Endothelial cell of umbilical vein (primary cell): ENCODE measurements around the gene CDKL4. TPM values are rescaled to one million over a fixed set of nuclear protein-coding genes. Genes with fewer than 3 reads are reported as not detected.

Experiments used
- BruUV-seq: library from RNA; stranded (reverse); fragments of 400-500 nt; replicated peaks from 2 replicates; lab custom pipeline; 2021; lab: Mats Ljungman, UMichigan
- CTCF ChIA-PET: fragments of 300-600, 350-600 bp; sonication (Branson Sonifier 250); formaldehyde crosslinking; loops from one replicate; lab custom pipeline; 2021; ENCODE audit warnings: antibody characterized with exemption, inconsistent platforms; lab: Charles Lee
- POLR2A ChIA-PET: fragments of 300-600, 350-600 bp; sonication (Branson Sonifier 250); formaldehyde crosslinking; loops from one replicate; lab custom pipeline; 2021; ENCODE audit warnings: antibody characterized with exemption, inconsistent platforms; lab: Charles Lee
- DNase-seq: peaks from one replicate; pipeline ENCODE4 v3.0.0-alpha.2; 2011; ENCODE audit warnings: low read depth, low spot score
- FAIRE-seq: peaks from 2 replicates; lab custom pipeline; 2011; peaks lifted over from hg19 to GRCh38; lab: Jason Lieb, UNC
- H2AFZ ChIP-seq: 2 replicates; pipeline ENCODE4 v1.6.0; 2012; ENCODE audit warnings: low read depth, low read length, control low read depth, inconsistent platforms
- H3K27ac ChIP-seq: 2 replicates; pipeline ENCODE4 v1.5.1; 2011; ENCODE audit warnings: low read depth, mild to moderate bottlenecking, control low read depth, low read length, moderate library complexity; ENCODE audit not compliant: insufficient read depth
- H3K27me3 ChIP-seq, 2 experiments: 2 replicates each; pipeline versions ENCODE4 v1.6.0 to v1.6.1; 2011; ENCODE audit warnings: low read length in 2 of 2, mixed read lengths in 1 of 2; ENCODE audit not compliant: control insufficient read depth in 2 of 2, insufficient read depth in 2 of 2
- H3K36me3 ChIP-seq, 2 experiments: 2 replicates in 1 of 2; 3 replicates in 1 of 2; pipeline ENCODE4 v1.5.1; 2011; ENCODE audit warnings: low read length in 2 of 2, mild to moderate bottlenecking in 1 of 2, moderate library complexity in 1 of 2; ENCODE audit not compliant: control insufficient read depth in 2 of 2, insufficient read depth in 2 of 2; ENCODE audit errors: extremely low read depth in 1 of 2
- H3K4me1 ChIP-seq: 3 replicates; pipeline ENCODE4 v1.5.1; 2011; ENCODE audit warnings: mild to moderate bottlenecking, low read length; ENCODE audit not compliant: control insufficient read depth, insufficient read depth; ENCODE audit errors: extremely low read depth
- H3K4me2 ChIP-seq: 2 replicates; pipeline ENCODE4 v1.6.1; 2011; ENCODE audit warnings: low read length, control low read depth, mixed read lengths; ENCODE audit not compliant: insufficient read depth
- H3K4me3 ChIP-seq, 3 experiments: fragments of 200-600 bp in 1 of 3; sonication (generic), shearing (Covaris generic) in 1 of 3; replicated peaks in 1 of 3; 2 replicates each; pipeline ENCODE4 v1.5.1; 2011 to 2016; ENCODE audit warnings: control low read depth in 3 of 3, low read length in 3 of 3, mild to moderate bottlenecking in 2 of 3, inconsistent platforms in 1 of 3, low read depth in 1 of 3, moderate library complexity in 1 of 3; ENCODE audit not compliant: insufficient read depth in 1 of 3
- H3K79me2 ChIP-seq: 2 replicates; pipeline ENCODE4 v1.6.0; 2012; ENCODE audit warnings: low read length, inconsistent platforms; ENCODE audit not compliant: control insufficient read depth, insufficient read depth
- H3K9ac ChIP-seq: replicated peaks from 2 replicates; pipeline ENCODE3; 2011; ENCODE audit warnings: low read length, control low read depth; ENCODE audit not compliant: insufficient read depth; ENCODE audit errors: extremely low read depth
- H3K9me1 ChIP-seq: replicated peaks from 3 replicates; pipeline ENCODE4 v1.6.0; 2011; ENCODE audit warnings: mild to moderate bottlenecking, low read length; ENCODE audit not compliant: control insufficient read depth, insufficient read depth; ENCODE audit errors: extremely low read depth
- H3K9me3 ChIP-seq: replicated peaks from 2 replicates; pipeline ENCODE4 v1.5.1; 2012; ENCODE audit warnings: low read length, inconsistent platforms; ENCODE audit not compliant: control insufficient read depth, insufficient read depth
- H4K20me1 ChIP-seq: replicated peaks from 2 replicates; pipeline ENCODE3; 2011; ENCODE audit warnings: mild to moderate bottlenecking, low read length; ENCODE audit not compliant: control insufficient read depth, insufficient read depth; ENCODE audit errors: extremely low read depth
- EZH2 ChIP-seq: IDR thresholded peaks from 2 replicates; pipeline ENCODE4 v1.6.1; 2012; ENCODE audit warnings: borderline replicate concordance, low read depth, mild to moderate bottlenecking, moderate library complexity, low read length, inconsistent platforms; ENCODE audit not compliant: severe bottlenecking
- FOS ChIP-seq: IDR thresholded peaks from 2 replicates; pipeline ENCODE4 v1.6.1; 2011; ENCODE audit warnings: mild to moderate bottlenecking, low read length, moderate library complexity, borderline replicate concordance; ENCODE audit not compliant: insufficient read depth
- GATA2 ChIP-seq: IDR thresholded peaks from 2 replicates; pipeline ENCODE4 v1.7.0; 2011; ENCODE audit warnings: low read depth, mild to moderate bottlenecking, moderate library complexity, mixed read lengths, low read length; ENCODE audit not compliant: insufficient read length, insufficient read depth
- JUN ChIP-seq: IDR thresholded peaks from 2 replicates; pipeline ENCODE4 v1.6.1; 2011; ENCODE audit warnings: borderline replicate concordance, low read depth; ENCODE audit not compliant: insufficient read length, insufficient read depth
- MAX ChIP-seq: IDR thresholded peaks from 2 replicates; pipeline ENCODE4 v1.6.1; 2011; ENCODE audit not compliant: insufficient read depth, insufficient read length
- MYC ChIP-seq: IDR thresholded peaks from one replicate; pipeline ENCODE4 v1.6.1; 2011; ENCODE audit warnings: mild to moderate bottlenecking, low read depth, low read length
- POLR2A ChIP-seq: IDR thresholded peaks from 2 replicates; pipeline ENCODE4 v1.6.1; 2012; ENCODE audit warnings: low read depth, mild to moderate bottlenecking, control low read depth, low read length
- POLR2AphosphoS5 ChIP-seq: IDR thresholded peaks from 2 replicates; pipeline ENCODE4 v1.6.1; 2012; ENCODE audit warnings: low read depth, mild to moderate bottlenecking, control low read depth, low read length, moderate library complexity; ENCODE audit not compliant: insufficient read depth
- dilution Hi-C: fragments of 300-500 bp; cut with MboI; formaldehyde crosslinking; loops from one replicate; pipeline ENCODE4 v1.15.0; 2019; ENCODE audit warnings: low sequenced_read_pairs; ENCODE audit not compliant: extremely low pct_ligation_motif_present
- intact Hi-C: fragments of 100-400 bp; cut with micrococcal nuclease; formaldehyde crosslinking; loops from one replicate; pipeline ENCODE4 v1.10.0; 2022
- polyA plus RNA-seq, 4 experiments: library from polyadenylated mRNA; depleted of rRNA in 3 of 4; stranded (reverse) in 3 of 4; unstranded in 1 of 4; fragments of >200 nt; gene quantifications; 2 replicates each; pipeline versions ENCODE4 v1.2.1 to v1.2.3, GENCODE V29; 2011 to 2012; ENCODE audit warnings: missing spikeins in 1 of 4
- total RNA-seq: library from RNA; stranded (reverse); gene quantifications from 2 replicates; pipeline ENCODE4 v1.2.3, GENCODE V29; 2021
- TF ChIP-seq, protein P1 (sequence below), 2 donors: IDR thresholded peaks; 1 replicate in 1 of 2; 2 replicates in 1 of 2; pipeline ENCODE4 v1.5.1; 2011; ENCODE audit warnings: low read length in 2 of 2, mild to moderate bottlenecking in 2 of 2, moderate library complexity in 2 of 2, control low read depth in 1 of 2, inconsistent platforms in 1 of 2, low read depth in 1 of 2; ENCODE audit not compliant: insufficient read depth in 1 of 2; ENCODE audit errors: extremely low read depth in 1 of 2

Gene CDKL4
- total and polyA plus RNA-seq, 2 donors (not counting 3 experiments of a cell fraction or from before 2014, with no cell fraction given) = 0.17 to 0.75 TPM

DNA sequence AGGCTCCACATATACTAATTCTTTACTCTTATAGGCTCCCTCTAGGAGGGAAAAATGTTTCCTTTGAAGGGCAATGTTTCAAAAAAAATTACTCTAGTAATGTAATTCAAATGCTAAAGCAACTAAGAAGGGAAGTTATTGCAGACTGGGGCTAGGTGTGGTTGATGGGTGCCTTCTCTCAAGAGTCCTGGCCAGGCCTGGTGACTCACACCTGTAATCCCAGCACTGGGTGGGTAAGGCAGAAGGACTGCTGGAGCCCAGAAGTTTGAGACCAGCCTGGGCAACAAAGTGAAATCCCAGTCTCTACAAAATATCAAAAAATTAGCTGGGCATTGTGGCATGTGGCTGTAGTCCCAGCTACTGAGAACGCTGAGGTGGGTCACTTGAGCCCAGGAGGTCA, 31.2 kb upstream of the CDKL4 start:
- Histone ChIP-seq H3K4me2 (no peak overlapping the region), H3K27ac (no peak overlapping the region), H3K9me3 (no peaks in the 10 kb centered on the region), H3K9ac (no peak overlapping the region), H3K4me1 (no peaks in the 10 kb centered on the region), H3K79me2 (no peaks in the 10 kb centered on the region), H3K27me3 (no peaks in the 10 kb centered on the region), H3K9me1 (no peaks in the 10 kb centered on the region), H2AFZ (no peak overlapping the region), H3K36me3 (peaks cover 5 to 11% of the 10 kb centered on the region in 2 experiments), H4K20me1 (no peaks in the 10 kb centered on the region), H3K4me3 (no peak overlapping the region)
- DNase-seq (no peak), FAIRE-seq (no peak)
- dilution Hi-C loops = no loop called here
- TF ChIP-seq POLR2A = no peak
- no peak for TF ChIP-seq EZH2
- TF ChIP-seq POLR2AphosphoS5 = no peak
- no peak for TF ChIP-seq MYC
- intact Hi-C loops = no loop called here
- ChIA-PET POLR2A (no interaction called here), CTCF (no interaction called here)
- no TSS peak for BruUV-seq

- FAIRE-seq = no peak
- Histone ChIP-seq H3K4me3 (no peak overlapping the region), H3K4me2 (no peak overlapping the region), H3K9me3 (no peaks in the 10 kb centered on the region), H3K79me2 (no peaks in the 10 kb centered on the region), H3K9ac (no peak overlapping the region), H4K20me1 (no peaks in the 10 kb centered on the region), H3K9me1 (no peaks in the 10 kb centered on the region), H2AFZ (no peak overlapping the region), H3K36me3 (peaks cover 0 to 6% of the 10 kb centered on the region in 2 experiments), H3K4me1 (no peaks in the 10 kb centered on the region), H3K27me3 (no peaks in the 10 kb centered on the region), H3K27ac (no peak overlapping the region)
- dilution Hi-C loops = no loop called here
- TF ChIP-seq MAX (no peak), MYC (no peak), FOS (no peak), EZH2 (no peak), POLR2A (no peak), GATA2 (no peak), POLR2AphosphoS5 (no peak), JUN (no peak)
- TF ChIP-seq, protein P1, sequence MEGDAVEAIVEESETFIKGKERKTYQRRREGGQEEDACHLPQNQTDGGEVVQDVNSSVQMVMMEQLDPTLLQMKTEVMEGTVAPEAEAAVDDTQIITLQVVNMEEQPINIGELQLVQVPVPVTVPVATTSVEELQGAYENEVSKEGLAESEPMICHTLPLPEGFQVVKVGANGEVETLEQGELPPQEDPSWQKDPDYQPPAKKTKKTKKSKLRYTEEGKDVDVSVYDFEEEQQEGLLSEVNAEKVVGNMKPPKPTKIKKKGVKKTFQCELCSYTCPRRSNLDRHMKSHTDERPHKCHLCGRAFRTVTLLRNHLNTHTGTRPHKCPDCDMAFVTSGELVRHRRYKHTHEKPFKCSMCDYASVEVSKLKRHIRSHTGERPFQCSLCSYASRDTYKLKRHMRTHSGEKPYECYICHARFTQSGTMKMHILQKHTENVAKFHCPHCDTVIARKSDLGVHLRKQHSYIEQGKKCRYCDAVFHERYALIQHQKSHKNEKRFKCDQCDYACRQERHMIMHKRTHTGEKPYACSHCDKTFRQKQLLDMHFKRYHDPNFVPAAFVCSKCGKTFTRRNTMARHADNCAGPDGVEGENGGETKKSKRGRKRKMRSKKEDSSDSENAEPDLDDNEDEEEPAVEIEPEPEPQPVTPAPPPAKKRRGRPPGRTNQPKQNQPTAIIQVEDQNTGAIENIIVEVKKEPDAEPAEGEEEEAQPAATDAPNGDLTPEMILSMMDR (IDR thresholded peaks at IDR 0.05; ENCODE audit: extremely low read depth in 1 of 2, insufficient read depth in 1 of 2, low read depth in 1 of 2, low read length in 2 of 2) = no peak
- ChIA-PET POLR2A (no interaction called here), CTCF (interaction anchor here (0.7 to 2.0 kb wide), 4 partner anchors 13 to 427 kb away, joined by 3 to 5 read pairs (median 4); no protein-coding TSS in a partner anchor)
- DNase-seq = no peak
- intact Hi-C loops = no loop called here
- no TSS peak for BruUV-seq
Measured at GRCh38 chr2:39269941-39270340, 26.2 kb upstream of the CDKL4 start.
